CD4-positive, alpha-beta T cell (primary cell): ENCODE data around the gene APAF1. TPM values are rescaled to one million over a fixed set of nuclear protein-coding genes. Genes with fewer than 3 reads are reported as not detected.
A peak's percentile ranks its signal among the peaks of the same experiment; 100 is the strongest.
"Not testable (repeated sequence)": the region's sequence is repeated elsewhere in the genome, so short reads cannot be mapped to it uniquely, and the experiment has no call there.

ENCODE experiments used
- ATAC-seq: fragments of 200-7000 bp; cut with Tn5 transposase; one replicate; pipeline ENCODE4 v1.10.0; 2022; ENCODE audit warnings: mild to moderate bottlenecking; ENCODE audit not compliant: poor library complexity
- CTCF ChIA-PET: fragments of 350-600 bp; sonication (Branson Sonifier 250); formaldehyde crosslinking; loops from one replicate; lab custom pipeline; 2021; ENCODE audit warnings: antibody characterized with exemption, inconsistent platforms; lab: Charles Lee
- POLR2A ChIA-PET: fragments of 350-600 bp; sonication (Branson Sonifier 250); formaldehyde crosslinking; loops from one replicate; lab custom pipeline; 2021; ENCODE audit warnings: antibody characterized with exemption, inconsistent platforms; lab: Charles Lee
- DNase-seq, 14 experiments: peaks; one replicate each; pipeline ENCODE4 v3.0.0-alpha.2; 2013 to 2020; ENCODE audit warnings: mixed read lengths in 2 of 14
- H3K27ac ChIP-seq, 2 donors: one replicate each; pipeline versions ENCODE4 v1.5.1 to v1.7.0; 2013; ENCODE audit warnings: low read length in 2 of 2, low read depth in 1 of 2, mild to moderate bottlenecking in 1 of 2
- H3K27me3 ChIP-seq, 2 experiments: 1 replicate in 1 of 2; 2 replicates in 1 of 2; pipeline versions ENCODE4 v1.6.1 to v1.7.0; 2013; ENCODE audit warnings: low read length in 2 of 2, control low read depth in 1 of 2, mild to moderate bottlenecking in 1 of 2, moderate library complexity in 1 of 2; ENCODE audit not compliant: insufficient read depth in 2 of 2, control insufficient read depth in 1 of 2
- H3K36me3 ChIP-seq: one replicate; pipeline ENCODE4 v1.6.1; 2013; ENCODE audit warnings: low read length, control low read depth; ENCODE audit not compliant: insufficient read depth
- H3K4me1 ChIP-seq: one replicate; pipeline ENCODE4 v1.6.1; 2013; ENCODE audit warnings: low read length, control low read depth; ENCODE audit not compliant: insufficient read depth
- H3K4me3 ChIP-seq: one replicate; pipeline ENCODE4 v1.5.1; 2013; ENCODE audit warnings: mild to moderate bottlenecking, low read length, moderate library complexity
- H3K9me3 ChIP-seq, 2 experiments: 1 replicate in 1 of 2; 2 replicates in 1 of 2; pipeline versions ENCODE4 v1.6.1 to v1.7.0; 2013; ENCODE audit warnings: low read length in 2 of 2, mild to moderate bottlenecking in 2 of 2, control low read depth in 1 of 2, moderate library complexity in 1 of 2; ENCODE audit not compliant: control insufficient read depth in 1 of 2, insufficient read depth in 1 of 2
- H3K27ac Mint-ChIP-seq: one replicate; pipeline ENCODE4 v1.8.0; 2020; ENCODE audit warnings: mixed read lengths
- H3K27me3 Mint-ChIP-seq: one replicate; pipeline ENCODE4 v1.8.0; 2021; ENCODE audit warnings: mixed read lengths
- H3K36me3 Mint-ChIP-seq: one replicate; pipeline ENCODE4 v1.8.0; 2021; ENCODE audit warnings: low read depth, mixed read lengths
- H3K4me1 Mint-ChIP-seq: one replicate; pipeline ENCODE4 v1.8.0; 2021; ENCODE audit warnings: low read depth, mixed read lengths
- H3K4me3 Mint-ChIP-seq: one replicate; pipeline ENCODE4 v1.8.0; 2020; ENCODE audit warnings: mild to moderate bottlenecking, mixed read lengths
- H3K9me3 Mint-ChIP-seq: one replicate; pipeline ENCODE4 v1.8.0; 2020; ENCODE audit warnings: mixed read lengths
- intact Hi-C, 2 experiments: fragments of 100-400 bp; cut with DNase I in 1 of 2; cut with micrococcal nuclease in 1 of 2; formaldehyde crosslinking; loops; one replicate each; pipeline versions ENCODE4 v1.15.1 to v1.9.0; 2023 to 2025; cut with DNase I, micrococcal nuclease
- total RNA-seq, 174 experiments: library from RNA in 2 of 174; stranded (reverse) in 2 of 174; gene quantifications; one replicate each; pipeline ENCODE4 v1.2.3 and lab custom pipeline; 2021 to 2026
- TF ChIP-seq, protein P1 (sequence below): fragments of 200-600 bp; IDR thresholded peaks from one replicate; pipeline ENCODE4 v1.8.0; 2022; ENCODE audit warnings: antibody characterized with exemption, mild to moderate bottlenecking

The APAF1 gene
- total RNA-seq, 2 experiments from 2014 or later: 13.5 to 14.5 TPM

DNA sequence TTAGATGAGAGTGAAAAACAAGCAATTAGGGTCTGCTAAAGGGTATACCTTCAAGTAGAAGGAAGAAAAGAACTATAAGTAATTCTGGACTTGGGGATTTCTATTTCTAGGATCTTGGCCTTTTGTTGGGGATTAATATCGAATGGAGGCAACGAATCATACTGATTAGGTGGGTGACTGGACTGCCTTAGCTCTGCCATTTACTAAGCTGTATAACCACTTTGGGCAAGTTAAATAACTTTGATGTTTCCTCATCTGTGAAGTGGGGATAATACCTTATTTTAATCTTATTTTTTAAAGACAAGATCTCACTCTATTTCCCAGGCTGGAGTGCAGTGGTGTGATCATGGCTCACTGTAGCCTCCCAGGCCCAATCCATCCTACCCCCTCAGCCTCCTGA is 7.1 kb upstream of the APAF1 start:
- Histone ChIP-seq H3K27ac (no peak overlapping the region), H3K27me3 (no peaks in the 10 kb centered on the region), H3K9me3 (no peaks in the 10 kb centered on the region), H3K36me3 (no peaks in the 10 kb centered on the region), H3K4me1 (peaks cover 5% of the 10 kb centered on the region), H3K4me3 (no peak overlapping the region)
- ATAC-seq (no peak), DNase-seq (no peak)
- Mint-ChIP-seq H3K27ac (no peak overlapping the region), H3K9me3 (no peaks in the 10 kb centered on the region), H3K27me3 (no peaks in the 10 kb centered on the region), H3K4me3 (no peak overlapping the region), H3K4me1 (no peaks in the 10 kb centered on the region), H3K36me3 (peaks cover 2% of the 10 kb centered on the region)
- CTCF ChIA-PET: no interaction called here
- POLR2A ChIA-PET: no interaction called here
- TF ChIP-seq, protein P1, sequence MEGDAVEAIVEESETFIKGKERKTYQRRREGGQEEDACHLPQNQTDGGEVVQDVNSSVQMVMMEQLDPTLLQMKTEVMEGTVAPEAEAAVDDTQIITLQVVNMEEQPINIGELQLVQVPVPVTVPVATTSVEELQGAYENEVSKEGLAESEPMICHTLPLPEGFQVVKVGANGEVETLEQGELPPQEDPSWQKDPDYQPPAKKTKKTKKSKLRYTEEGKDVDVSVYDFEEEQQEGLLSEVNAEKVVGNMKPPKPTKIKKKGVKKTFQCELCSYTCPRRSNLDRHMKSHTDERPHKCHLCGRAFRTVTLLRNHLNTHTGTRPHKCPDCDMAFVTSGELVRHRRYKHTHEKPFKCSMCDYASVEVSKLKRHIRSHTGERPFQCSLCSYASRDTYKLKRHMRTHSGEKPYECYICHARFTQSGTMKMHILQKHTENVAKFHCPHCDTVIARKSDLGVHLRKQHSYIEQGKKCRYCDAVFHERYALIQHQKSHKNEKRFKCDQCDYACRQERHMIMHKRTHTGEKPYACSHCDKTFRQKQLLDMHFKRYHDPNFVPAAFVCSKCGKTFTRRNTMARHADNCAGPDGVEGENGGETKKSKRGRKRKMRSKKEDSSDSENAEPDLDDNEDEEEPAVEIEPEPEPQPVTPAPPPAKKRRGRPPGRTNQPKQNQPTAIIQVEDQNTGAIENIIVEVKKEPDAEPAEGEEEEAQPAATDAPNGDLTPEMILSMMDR: no peak
- intact Hi-C loops: no loop called here

DNA sequence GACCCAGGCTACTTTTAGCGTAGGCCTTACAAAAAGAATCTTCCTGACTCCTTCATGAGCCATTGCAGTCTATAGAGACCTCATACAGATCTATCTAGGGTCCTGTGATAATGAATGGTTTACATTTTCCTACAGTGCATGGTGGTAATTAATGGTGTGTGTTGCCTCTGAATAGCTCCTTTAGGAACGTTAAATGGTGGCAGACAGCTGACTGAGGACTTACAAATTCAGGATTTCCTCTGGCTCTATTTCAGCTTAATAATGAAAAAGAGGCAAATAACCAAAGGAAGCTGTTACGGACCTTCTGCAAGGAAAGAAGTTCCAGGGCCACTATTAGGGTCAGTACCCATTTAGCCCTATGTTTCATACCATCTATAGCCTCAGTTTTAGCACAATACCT is 5.6 kb upstream of the APAF1 start:
- ChIA-PET CTCF (no interaction called here), POLR2A (interaction anchor here (1.1 to 1.5 kb wide), 2 partner anchors 34 to 46 kb away, joined by 4 to 5 read pairs; partner anchors contain the start of gene SLC25A3)
- Mint-ChIP-seq H3K27me3 (no peaks in the 10 kb centered on the region), H3K27ac (no peak overlapping the region), H3K9me3 (no peaks in the 10 kb centered on the region), H3K4me1 (peaks cover 5% of the 10 kb centered on the region), H3K36me3 (peaks cover 5% of the 10 kb centered on the region), H3K4me3 (no peak overlapping the region)
- no peak for DNase-seq
- Histone ChIP-seq H3K4me1 (peaks cover 12% of the 10 kb centered on the region), H3K27me3 (no peaks in the 10 kb centered on the region), H3K27ac (no peak overlapping the region), H3K4me3 (no peak overlapping the region), H3K9me3 (no peaks in the 10 kb centered on the region), H3K36me3 (no peaks in the 10 kb centered on the region)
- no peak for ATAC-seq
- TF ChIP-seq, protein P1: no peak
- intact Hi-C loops: no loop called here

DNA sequence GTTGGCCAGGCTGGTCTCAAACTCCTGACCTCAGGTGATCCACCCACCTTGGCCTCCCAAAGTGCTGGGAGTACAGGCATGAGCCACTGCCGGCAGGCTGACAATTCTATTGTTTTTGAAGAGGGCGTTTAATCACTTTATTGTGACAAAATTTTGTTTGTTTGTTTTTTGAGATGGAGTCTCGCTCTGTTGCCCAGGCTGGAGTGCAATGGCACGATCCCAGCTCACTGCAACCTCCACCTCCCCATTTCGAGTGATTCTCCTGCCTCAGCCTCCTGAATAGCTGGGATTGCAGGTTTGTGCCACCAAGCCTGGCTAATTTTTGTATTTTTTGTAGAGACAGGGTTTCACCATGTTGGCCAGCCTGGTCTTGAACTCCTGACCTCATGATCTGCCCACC is 2.3 kb upstream of the APAF1 start:
- POLR2A ChIA-PET: not testable (repeated sequence)

DNA sequence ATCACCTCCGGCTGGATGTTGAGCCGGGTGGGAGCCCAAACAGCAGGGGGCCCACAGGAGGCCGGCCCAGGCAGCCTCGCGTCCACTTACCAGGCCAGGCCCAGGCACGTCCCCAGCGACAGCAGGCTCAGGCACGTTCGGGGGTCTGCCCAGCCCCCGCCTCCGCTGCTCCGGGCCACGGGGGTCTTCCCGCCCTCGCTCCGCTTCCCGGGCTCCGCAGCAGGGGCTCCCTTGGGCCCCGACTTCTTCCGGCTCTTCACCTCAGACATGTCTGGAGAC is 718 bp upstream of the APAF1 start:
- POLR2A ChIA-PET: interaction anchor here (1.0 to 4.8 kb wide), 6 partner anchors 9 to 141 kb away, joined by 3 to 70 read pairs (median 8); partner anchors contain the start of genes SLC25A3 and TMPO
- peaks cover 9% of the 10 kb centered on the region for H3K36me3 ChIP-seq
- peak overlapping the region; percentile 89 for H3K4me3 ChIP-seq
- peak overlapping the region; percentile 55 to 71 for H3K27ac ChIP-seq
- no peaks in the 10 kb centered on the region for H3K9me3 ChIP-seq
- H3K4me3 Mint-ChIP-seq: peak overlapping the region; percentile 99
- H3K27me3 ChIP-seq: no peaks in the 10 kb centered on the region
- H3K9me3 Mint-ChIP-seq: no peaks in the 10 kb centered on the region
- peak overlapping the region; percentile 91 for H3K27ac Mint-ChIP-seq
- H3K4me1 Mint-ChIP-seq: peaks cover 32% of the 10 kb centered on the region
- H3K4me1 ChIP-seq: peaks cover 22% of the 10 kb centered on the region
- TF ChIP-seq, protein P1: peak; percentile 28
- intact Hi-C loops: loop anchor here in 1 of 2 experiments (10.0 kb wide), 1 partner anchor 1620 kb away; the partner anchor contains the start of genes DEPDC4 and SCYL2
- DNase-seq (peak in 2 of 14 experiments; percentile 2 to 8), ATAC-seq (peak; percentile 5)
- CTCF ChIA-PET: interaction anchor here (0.6 to 2.3 kb wide), 4 partner anchors 10 to 93 kb away, joined by 4 to 7 read pairs (median 5); no protein-coding TSS in a partner anchor
- peaks cover 25% of the 10 kb centered on the region for H3K36me3 Mint-ChIP-seq
- no peaks in the 10 kb centered on the region for H3K27me3 Mint-ChIP-seq

More for the DNA sequence above, 2.3 kb upstream of the APAF1 start:
- H3K27ac Mint-ChIP-seq, DNase-seq, H3K27me3 Mint-ChIP-seq, H3K27me3 ChIP-seq, H3K9me3 Mint-ChIP-seq, H3K36me3 ChIP-seq, ATAC-seq, H3K9me3 ChIP-seq, H3K27ac ChIP-seq, H3K4me3 ChIP-seq: not testable (repeated sequence)
- CTCF ChIA-PET: interaction anchor here (1.9 to 2.3 kb wide), 2 partner anchors 11 to 76 kb away, joined by 6 to 7 read pairs; no protein-coding TSS in a partner anchor
- H3K4me1 ChIP-seq: peaks cover 22% of the 10 kb centered on the region
- Mint-ChIP-seq H3K4me3 (peak overlapping the region; percentile 99), H3K4me1 (peaks cover 29% of the 10 kb centered on the region), H3K36me3 (peaks cover 23% of the 10 kb centered on the region)
- intact Hi-C loops: loop anchor here in 1 of 2 experiments (10.0 kb wide), 1 partner anchor 1622 kb away; the partner anchor contains the start of genes DEPDC4 and SCYL2
